HG03039 (cell line): ENCODE data around the gene CRMP1.
"Not testable (repeated sequence)": the region's sequence is repeated elsewhere in the genome, so short reads cannot be mapped to it uniquely, and the experiment has no call there.

Source experiments
- ATAC-seq: cut with Tn5 transposase; IDR thresholded peaks from one replicate; pipeline ENCODE4 v1.9.1; 2021; ENCODE audit warnings: mild to moderate bottlenecking, moderate library complexity; ENCODE audit not compliant: unreplicated experiment

Gene CRMP1

DNA sequence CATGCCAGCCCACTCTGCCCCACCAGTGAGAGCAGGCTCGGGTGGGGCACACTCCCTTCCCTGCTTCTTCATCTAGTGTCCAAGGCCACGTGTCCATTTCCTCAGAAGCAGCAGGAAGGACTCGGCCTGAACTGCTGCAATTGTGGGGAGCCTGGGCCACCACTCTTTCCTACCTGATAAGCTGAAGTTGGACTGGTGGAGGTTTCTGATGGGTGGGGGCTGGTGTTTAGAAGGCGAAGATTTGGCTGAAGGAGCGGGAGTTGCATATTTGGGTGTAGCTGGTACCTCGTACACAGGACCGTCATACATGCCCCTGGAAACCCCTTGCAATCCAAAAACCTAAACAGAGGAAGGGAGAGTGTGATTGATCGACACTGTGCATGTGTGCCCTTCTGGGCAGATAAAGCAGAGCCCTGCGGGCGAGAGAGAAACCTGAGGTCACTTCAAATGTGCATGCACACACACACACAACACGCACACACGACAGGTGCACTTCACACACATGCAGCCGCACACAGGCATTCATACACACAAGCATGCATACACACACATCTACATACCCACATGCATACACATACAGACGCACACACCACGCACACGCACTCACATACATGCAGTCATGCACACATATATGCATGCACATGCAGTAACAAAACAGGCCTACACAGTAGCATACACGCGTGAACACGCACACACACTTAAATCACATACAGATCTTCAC, 67.4 kb downstream of the CRMP1 start:
- ATAC-seq: no peak

DNA sequence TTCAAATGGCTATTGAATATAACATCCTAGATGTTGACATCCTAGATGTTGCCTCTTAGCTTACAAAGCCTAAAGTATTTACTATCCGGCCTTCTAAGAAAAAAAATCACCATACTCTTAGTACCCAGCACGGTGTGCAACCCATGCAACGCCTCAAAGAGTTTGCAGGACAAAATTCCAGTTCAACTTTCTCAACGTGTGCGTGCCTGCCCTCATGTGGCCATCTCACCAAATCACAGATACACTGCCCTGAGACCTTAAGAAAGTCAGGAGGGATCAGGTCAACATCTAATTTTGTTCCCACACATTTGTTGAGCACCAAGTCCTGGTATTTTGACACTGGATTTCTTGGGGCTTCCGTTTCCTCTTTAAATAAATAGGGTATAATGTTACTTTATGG, 68.3 kb downstream of the CRMP1 start:
- ATAC-seq: no peak

DNA sequence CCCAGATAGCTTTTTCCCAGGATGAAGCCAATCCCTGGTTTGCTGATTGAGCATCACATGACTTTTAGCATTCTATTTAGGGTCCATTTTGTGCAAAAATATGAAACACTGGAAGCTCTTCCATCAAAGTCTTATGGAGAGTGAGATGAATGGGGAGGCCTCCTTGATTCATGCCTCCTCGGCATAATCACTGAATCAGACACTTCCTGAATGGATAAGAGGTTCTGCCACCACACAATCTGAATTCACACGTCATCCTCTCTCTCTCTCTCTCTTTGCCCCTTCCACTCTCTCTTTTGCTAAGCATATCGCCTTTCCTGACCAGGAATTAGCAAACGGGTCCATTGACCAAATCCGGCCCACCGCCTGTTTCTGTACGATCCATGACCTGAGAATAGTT, 68.7 kb downstream of the CRMP1 start:
- no peak for ATAC-seq

DNA sequence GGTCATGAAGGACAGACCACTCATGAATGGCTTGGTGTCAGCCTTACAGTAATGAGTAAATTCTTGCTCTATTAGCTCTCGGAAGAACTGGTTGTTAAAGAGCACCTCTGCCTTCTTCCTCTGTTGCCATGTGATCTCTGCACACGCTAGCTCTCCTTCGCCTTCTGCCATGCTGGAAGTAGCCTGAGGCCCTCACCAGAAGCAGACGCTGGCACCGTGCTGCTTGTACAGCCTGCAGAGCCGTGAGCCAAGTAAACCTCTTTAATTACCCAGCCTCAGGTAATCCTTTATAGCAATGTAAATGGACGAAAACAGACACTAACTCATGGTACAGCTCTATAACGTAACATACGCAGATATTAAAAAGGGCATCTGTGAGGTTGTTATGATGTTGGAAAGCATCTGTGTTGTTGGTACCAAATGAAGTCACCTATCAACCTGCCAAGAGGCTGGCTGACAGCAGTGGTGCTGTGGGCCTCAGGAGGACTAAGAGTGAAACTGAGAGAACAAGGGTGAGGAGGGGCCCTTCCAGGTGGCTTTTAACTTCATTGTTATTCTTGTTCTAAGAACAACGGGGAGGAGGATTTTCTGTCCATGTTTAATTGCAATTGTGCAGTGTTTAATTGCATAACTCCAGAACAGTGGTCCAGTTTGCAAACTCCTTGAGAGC, 69.2 kb downstream of the CRMP1 start:
- ATAC-seq: no peak

DNA sequence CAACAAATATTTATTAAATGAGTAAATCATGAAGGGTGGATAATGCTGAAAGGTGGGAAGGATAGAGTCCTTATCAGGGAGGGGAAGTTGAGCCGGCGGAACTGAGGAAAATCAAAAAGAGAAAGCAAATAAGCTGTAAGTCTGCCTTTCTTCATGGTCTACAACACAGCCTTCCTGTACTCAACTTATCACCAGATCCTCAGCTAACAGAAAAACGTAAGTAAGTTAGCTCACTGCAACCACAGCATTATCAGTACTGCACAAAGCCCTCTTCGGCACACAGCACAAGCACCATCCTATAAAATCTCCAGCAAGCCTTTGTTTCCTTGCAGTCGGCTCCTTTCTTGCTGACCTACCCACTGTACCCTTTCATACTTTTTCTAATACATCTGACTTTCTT, 70.3 kb downstream of the CRMP1 start:
- no peak for ATAC-seq

DNA sequence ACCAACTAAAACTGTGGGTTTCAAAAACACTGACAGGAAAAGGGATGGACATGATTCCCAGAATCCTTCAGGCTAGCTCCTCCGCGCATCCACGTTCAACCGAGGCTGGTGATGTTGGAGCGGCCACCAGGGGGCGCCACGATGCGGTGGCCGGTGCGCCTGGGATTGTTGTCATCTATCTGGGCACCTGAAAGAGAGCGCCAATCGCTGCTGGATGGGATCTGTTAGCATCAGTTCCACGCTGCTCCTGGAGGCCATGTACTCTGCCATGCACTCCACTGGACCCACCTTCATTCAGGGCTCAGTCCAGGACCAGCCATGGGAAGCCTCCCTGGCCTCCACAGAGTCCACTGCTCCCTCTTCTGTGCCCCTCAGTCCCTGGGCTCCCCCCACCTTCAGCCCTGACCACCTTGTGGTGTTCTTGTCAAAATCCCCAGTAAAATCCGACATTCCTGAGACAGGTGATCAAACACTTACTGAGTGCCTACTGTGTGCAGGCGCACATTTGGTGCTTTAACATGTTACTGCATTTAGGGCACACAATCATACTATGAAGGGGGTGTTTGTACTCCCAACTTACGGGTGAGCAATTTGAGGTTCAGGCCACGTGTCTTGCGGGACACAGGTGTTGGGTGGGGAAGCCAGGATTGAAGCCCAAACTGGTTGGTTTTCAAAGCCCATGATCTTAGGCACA, 71.1 kb downstream of the CRMP1 start:
- no peak for ATAC-seq

DNA sequence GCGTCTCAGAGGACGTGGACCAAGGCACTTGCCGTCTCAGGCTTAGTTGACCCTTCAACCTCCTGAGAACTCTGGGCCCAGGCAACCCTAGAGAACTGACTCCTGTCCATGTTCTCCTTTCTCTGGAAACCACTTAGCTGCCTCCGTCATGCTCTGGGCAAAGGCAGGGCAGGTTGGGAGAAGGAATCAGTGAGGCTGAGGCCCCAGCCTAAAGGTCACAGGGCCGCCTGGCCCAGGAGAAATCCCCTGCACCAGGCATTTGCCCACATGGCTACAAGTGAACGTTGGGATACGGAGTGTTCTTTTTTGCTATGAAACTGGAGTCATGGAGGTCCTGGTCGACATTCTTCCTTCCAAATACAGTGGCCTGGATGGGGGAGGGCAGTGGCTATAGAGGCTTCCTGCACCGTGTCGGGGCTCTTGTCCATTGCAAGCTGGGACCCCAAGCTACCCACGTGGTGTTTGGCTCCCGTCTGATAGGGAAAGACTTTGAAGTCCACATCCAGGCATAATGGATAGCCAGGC, 76.0 kb downstream of the CRMP1 start:
- no peak for ATAC-seq

DNA sequence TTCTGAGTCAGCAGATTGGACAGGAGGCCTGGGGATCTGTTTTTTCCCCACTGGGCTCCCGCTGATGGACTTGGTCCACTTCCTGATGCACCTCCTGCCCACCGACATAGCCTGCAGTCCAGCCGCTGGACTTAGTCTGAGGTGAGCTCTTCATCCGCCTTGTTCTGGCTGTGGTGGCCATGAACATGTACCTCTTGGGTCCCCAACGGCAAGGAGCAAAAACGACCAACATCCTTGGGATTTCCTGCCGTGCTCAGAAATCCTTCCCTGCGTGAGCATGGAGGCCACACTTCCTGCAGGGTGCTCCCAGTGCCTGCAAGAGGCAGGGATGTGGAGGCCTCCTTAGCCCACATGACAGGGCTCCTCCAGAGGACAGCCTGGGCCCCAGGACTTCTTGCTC, 76.8 kb downstream of the CRMP1 start:
- no peak for ATAC-seq

DNA sequence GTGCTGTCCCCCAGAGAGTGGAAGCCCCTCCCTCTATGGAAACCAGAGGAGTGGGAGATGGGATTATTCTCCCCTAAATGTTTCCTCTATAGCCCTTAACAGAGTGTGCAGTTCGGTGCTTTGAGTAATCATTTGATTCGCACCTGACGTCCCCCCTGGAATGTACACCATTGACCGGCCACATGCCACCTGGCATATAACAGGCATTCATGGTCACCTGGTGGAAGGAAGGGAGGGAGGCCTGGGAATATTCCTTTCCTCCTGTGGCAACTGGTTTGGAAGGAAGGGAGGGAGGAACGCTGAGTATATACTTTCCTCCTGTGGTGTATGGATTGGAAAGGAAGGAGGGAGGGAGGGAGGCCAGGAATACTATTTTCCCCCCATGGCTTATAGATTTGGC, 77.2 kb downstream of the CRMP1 start:
- ATAC-seq: no peak

DNA sequence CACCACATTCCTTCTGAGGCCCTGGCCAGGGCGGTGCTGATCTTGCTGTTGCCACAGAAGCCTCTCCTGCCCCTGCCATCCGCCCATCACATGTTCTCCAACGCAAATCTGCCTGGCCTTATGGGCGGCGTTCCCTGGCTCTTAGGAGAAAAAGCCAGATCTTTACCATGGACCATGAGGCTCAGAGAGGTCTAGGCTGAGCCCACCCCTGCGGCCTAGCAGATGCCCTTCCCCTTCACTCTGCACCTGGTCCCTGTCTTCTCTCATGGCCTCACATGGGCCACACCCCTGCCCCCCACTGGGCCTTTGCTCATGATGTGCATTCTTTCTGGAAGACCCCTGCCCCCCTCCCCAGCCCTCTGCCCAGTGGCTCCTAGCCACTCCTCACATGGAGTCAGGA, 78.5 kb downstream of the CRMP1 start:
- no peak for ATAC-seq

DNA sequence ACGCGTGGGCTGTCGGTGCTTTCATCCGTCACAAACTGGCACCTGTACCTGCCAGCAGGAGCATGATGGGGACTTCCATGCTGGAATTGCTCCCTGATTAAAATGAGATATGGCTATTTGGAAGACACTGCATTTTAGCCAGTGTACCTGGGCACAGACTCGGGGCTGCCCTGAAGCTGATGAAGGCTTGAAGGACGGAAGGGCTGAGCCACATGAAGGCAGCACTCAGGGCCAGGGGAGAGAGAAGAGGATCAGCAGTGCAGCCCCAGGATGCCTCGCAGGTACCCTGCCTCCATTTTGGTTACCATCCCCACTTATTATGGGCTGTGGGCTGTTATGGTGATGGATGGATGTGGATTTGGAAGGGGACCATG, 79.0 kb downstream of the CRMP1 start:
- ATAC-seq: no peak

DNA sequence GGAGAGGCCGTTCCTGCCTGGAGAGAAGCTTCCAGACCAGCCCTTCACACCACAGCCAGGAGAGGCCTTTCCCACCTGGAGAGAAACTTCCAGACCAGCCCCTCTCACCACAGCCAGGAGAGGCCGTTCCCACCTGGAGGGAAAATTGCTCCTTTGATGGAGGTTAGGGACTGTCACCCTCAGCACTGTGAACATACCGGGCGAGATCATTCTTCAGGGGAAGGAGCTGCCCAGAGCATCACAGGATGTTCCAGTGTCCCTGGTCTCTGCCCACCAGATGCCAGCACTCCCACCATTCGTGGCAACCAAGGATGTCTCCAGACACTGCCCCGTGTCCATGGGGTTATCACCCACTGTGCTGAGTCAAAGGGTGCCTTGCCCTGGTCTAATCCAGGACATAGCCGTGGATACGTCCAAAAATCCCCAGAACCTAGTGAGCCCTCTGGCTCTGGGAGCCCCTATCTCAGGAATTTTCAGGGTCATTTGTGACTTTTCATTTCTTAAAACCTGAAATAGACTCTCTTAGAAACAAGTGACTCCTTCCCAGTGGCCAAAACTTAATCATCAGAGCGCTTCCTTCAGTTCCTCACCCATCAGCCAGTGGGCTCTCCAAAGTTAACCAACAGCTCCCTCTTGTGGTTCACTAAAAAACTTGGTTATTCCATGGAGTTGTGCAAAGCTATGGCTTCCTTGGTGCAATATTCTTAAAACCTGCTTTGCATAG, 80.2 kb downstream of the CRMP1 start:
- ATAC-seq: no peak

DNA sequence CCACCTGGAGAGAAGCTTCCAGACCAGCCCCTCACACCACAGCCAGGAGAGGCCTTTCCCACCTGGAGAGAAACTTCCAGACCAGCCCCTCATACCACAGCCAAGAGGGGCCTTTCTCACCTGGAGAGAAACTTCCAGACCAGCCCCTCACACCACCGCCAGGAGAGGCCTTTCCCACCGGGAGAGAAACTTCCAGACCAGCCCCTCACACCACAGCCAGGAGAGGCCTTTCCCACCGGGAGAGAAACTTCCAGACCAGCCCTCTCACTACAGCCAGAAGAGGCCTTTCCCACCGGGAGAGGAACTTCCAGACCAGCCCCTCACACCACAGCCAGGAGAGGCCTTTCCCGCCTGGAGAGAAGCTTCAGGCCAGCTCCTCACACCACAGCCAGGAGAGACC, 80.8 kb downstream of the CRMP1 start:
- not testable (repeated sequence) for ATAC-seq

DNA sequence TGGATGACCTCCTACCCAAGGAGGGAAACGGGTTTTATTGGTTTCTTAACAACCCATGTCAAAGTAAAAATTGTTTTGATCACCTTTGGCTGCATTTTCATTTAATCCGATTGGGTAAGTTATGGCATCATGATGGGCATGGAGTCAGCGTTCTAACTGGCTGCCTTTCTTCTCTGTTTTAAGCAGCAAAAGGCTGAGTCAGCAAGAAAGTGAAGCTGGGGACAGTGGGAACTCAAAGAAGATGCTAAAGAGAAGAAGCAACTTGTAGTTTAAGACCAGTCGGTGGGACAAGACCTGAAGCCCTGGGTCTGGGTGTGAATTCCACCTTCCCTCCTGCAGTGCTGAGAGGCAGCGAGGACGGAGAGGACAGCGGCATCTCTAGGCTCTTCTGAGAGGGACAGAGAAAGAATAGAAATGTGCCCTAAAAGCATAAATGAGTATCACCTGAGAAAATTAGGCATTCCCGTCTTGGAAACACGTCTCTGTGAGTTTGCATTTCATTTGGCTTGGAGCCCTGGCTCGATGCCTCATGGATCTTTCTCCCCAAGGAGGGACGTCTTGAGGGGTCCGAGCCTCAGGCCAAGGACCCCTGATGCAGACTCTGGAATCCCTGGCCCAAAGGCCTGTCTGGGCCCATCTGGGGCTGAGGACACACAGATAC, 82.0 kb downstream of the CRMP1 start:
- no peak for ATAC-seq

DNA sequence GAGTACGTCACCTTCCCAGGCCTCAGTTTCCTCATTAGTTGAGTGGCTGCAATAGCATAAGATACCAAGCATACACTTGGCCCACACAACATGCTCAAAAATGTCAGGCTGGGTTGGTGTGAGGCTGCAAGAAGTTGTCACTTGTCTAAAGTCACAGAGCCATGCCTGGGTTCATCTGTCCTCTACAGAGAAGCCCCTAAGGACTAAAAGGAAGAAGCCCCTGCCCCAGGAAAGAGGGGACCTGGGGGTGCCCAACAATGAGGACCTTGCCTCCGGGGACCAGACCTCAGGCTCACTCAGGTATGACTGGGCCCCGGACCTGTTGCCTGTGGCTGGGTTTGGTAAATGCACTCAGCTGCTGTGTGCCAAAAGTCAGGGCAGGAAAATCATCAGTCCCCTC, 82.7 kb downstream of the CRMP1 start:
- no peak for ATAC-seq

DNA sequence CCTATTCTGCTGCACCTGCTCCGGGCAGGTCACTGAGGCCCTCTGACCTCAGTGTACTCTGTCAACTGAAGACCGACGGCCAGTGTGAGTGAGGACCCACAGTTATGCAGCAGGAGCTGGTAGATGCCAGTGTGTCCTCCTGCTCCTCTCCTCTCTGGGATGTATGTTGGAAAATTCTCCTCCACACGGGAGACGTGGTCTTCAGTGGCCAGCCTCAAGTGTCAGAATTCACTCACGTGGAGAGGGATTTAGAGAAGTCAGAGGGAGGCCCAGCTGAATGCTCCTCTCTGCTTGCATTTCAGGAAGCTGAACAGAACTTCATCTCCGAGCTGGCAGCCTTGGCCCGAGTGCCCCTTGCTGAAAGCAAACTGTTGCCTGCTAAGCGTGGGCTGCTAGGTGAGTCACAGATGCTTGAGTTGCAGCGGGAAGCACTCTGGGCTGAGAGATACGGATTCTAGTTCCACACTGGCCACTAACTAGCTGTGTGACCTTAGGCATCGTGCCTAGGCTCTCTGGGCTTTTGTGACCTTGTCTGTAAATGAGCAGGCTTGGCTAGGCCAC, 83.6 kb downstream of the CRMP1 start:
- ATAC-seq: no peak

DNA sequence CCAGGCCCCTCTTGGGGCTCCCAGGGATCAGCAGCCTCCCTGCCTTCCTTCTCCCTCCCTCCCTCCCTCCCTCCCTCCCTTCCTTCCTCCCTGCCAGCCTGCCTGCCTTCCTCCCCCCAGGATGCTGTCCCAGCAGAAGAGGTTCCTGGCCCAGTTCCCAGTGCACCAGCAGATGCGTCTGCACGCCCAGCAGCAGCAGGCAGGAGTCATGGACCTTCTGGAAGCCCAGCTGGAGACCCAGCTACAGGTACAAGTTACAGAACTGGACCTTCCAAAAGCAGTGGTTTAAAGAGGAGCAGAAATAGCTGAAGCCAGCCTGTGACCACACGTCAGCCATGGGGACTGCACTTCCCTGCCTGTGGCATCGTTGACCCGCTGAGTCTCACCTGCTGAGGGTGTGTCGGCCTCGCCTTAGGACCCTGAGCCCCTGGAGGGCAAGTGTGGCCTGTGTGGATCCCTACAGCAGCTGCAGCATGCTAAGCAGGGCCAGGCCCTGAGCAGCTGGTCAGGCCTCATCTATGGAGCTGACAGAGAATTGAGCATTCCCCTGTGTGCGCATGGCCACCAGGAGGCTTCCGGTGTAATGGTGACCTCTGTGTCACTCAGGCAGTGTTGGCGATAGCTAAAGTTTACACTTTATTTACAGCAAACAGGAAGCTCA, 84.7 kb downstream of the CRMP1 start:
- ATAC-seq: no peak

DNA sequence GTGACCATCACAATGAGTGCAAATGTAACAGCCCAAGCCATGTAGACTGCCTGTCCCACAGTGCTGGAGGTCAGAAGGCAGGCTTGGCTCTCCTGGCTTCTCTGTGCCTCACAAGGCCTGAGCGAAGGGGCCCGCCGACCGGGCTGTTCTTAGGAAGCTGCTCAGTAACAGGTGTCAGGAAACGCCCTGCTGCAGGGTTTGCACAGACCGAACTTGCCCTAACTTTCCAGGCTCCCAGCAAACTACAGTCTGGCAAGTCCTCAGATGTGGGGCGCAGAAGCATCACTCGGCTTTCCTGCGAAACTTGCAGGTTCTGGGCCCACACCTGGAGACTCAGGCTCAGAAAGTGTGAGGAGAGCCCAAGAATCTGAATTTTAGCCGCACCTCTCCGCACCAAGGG, 87.6 kb downstream of the CRMP1 start:
- no peak for ATAC-seq

DNA sequence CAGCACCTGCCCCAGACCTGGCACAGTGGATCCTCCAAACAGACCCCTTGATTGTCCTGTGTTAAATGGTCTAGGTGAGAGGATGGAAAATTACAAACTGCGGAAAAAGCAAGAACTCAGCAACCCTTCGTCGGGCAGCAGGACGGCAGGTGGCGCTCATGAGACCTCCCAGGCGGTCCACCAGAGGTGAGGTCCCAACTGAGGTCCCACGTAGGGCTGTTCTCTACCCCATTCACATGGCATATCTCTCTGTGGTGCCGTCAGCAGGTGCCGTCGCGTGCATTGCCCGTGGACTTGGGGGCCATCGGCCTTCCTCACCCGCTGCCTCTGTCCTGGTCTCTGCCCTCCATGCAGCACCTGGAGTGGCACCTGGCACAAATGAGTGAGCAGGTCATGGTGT, 88.2 kb downstream of the CRMP1 start:
- ATAC-seq: no peak

DNA sequence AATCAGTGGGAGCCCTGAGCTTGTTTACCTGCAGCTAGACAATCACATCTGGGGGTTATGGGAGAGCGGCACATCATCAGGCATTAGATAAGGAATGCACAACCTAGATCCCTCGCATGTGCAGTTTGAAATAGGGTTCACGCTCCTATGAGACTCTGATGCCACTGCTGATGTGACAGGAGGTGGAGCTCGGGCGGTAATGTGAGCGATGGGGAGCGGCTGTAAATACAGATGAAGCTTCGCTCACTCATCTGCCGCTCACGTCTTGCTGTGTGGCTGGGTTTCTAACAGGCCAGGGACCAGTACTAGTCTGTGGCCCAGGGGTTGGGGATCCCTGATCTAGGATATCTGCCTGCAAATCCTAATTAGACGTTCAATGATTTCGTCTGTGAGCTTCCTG, 90.3 kb downstream of the CRMP1 start:
- ATAC-seq: no peak
